ENCODE data around the gene PIGA.
"Not testable (repeated sequence)": the region's sequence is repeated elsewhere in the genome, so short reads cannot be mapped to it uniquely, and the experiment has no call there.

Gene PIGA

DNA sequence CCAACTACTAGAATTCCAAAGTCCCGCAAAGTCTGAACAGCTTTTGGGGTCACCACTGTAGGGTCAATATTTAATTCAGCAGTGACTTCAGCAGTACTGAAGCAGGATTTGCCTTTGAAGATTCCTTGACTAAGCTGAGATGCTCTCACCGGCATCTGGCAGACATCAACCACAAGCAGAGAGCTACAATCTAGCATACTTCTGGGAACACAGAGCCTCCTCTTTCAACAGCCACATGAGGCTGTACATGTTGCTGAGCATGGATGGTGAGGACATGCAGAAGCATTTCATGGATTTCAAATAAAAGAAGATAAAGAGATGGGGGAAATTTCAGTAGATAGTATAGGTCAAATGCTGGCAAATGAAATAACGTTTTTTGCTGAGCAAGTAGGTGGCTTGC is 13.3 kb downstream of the PIGA start:
- Histone ChIP-seq H3K4me3 (ENCODE audit: insufficient read depth, low read depth, low read length) (no peak overlapping the region), H3K9me3 (ENCODE audit: control insufficient read depth, low read length) (no peaks in the 10 kb centered on the region), H3K27ac (ENCODE audit: insufficient read depth, low read depth, low read length, poor library complexity, severe bottlenecking) (no peak overlapping the region), H3K4me1 (ENCODE audit: control insufficient read depth, insufficient read depth, low read length) (no peaks in the 10 kb centered on the region), H3K36me3 (ENCODE audit: control insufficient read depth, insufficient read depth, low read length) (no peaks in the 10 kb centered on the region), H3K27me3 (ENCODE audit: control insufficient read depth, insufficient read depth, low read length, poor library complexity, severe bottlenecking) (no peaks in the 10 kb centered on the region)
- WGBS, 2 experiments, result 78 to 93% methylated on average over 3 of the region's 3 CpGs

DNA sequence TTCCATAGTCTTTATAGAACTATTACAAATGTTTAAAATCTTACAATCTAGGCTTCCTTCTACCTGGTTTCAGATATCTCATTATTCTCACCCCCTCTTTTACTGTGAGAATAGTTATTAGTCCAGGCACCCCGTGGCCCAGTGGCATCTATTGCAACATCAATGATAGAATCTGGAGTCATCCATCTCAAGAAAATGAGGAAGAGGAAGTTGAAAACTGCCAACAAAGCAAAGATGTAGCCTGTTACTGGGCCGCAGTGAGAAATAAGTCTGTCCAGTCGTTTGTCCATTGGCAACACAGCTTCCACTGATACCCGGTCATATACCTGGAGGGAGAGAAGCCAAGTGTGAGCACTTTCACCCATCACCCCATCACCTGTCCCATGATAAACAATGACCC is 13.9 kb downstream of the PIGA start:
- Histone ChIP-seq H3K36me3 (ENCODE audit: control insufficient read depth, insufficient read depth, low read length) (no peaks in the 10 kb centered on the region), H3K4me3 (ENCODE audit: insufficient read depth, low read depth, low read length) (no peak overlapping the region), H3K4me1 (ENCODE audit: control insufficient read depth, insufficient read depth, low read length) (no peaks in the 10 kb centered on the region), H3K27me3 (ENCODE audit: control insufficient read depth, insufficient read depth, low read length, poor library complexity, severe bottlenecking) (no peaks in the 10 kb centered on the region), H3K9me3 (ENCODE audit: control insufficient read depth, low read length) (no peaks in the 10 kb centered on the region), H3K27ac (ENCODE audit: insufficient read depth, low read depth, low read length, poor library complexity, severe bottlenecking) (no peak overlapping the region)
- 96 to 100% methylated on average over 4 of the region's 4 CpGs for WGBS, 2 experiments

DNA sequence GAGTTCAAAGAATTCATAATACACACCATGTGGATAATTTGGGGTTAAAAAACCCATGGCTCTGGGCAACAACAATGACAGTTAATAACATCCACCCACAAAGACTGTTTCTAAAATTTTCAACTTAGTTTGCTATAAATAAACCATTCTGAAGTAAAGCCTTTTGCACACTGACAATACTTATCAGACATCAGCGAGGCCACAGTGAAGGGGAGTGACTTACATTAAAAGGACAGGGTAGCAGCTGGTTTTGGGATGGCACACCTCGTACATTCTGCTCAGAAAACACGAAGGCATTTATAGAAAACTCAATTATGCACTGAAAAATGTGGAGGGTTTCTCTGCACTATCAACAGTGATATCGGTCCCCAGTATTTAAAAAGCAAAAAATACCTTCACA is 15.0 kb downstream of the PIGA start:
- no peak overlapping the region for H3K27ac ChIP-seq (ENCODE audit: insufficient read depth, low read depth, low read length, poor library complexity, severe bottlenecking)
- H3K4me3 ChIP-seq (ENCODE audit: insufficient read depth, low read depth, low read length), result no peak overlapping the region
- H3K36me3 ChIP-seq (ENCODE audit: control insufficient read depth, insufficient read depth, low read length), result no peaks in the 10 kb centered on the region
- H3K27me3 ChIP-seq (ENCODE audit: control insufficient read depth, insufficient read depth, low read length, poor library complexity, severe bottlenecking), result no peaks in the 10 kb centered on the region
- no peaks in the 10 kb centered on the region for H3K9me3 ChIP-seq (ENCODE audit: control insufficient read depth, low read length)
- WGBS, 2 experiments, result 88 to 100% methylated on average over 3 to 4 of the region's 4 CpGs
- no peaks in the 10 kb centered on the region for H3K4me1 ChIP-seq (ENCODE audit: control insufficient read depth, insufficient read depth, low read length)

DNA sequence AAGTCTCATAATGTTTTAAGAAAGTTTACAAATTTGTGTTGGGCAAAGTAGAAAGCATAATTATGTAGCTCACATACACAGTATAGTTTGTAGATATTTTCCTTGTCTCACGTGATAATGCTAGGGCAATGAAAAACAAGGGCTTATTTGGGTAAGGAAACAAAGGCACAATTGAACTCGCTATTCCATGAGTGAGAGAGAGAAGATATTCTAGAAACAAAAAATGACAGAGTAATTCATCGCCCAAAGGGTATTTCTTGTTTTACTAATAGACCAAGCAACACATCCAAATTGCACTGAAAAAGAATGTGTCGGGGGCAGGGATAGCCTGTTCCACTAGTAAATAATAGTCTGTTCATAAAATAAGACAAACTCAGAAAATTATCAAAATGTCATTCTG is 16.2 kb downstream of the PIGA start:
- 94 to 100% methylated on average over 2 of the region's 4 CpGs for WGBS, 2 experiments
- Histone ChIP-seq H3K4me1 (ENCODE audit: control insufficient read depth, insufficient read depth, low read length) (no peaks in the 10 kb centered on the region), H3K36me3 (ENCODE audit: control insufficient read depth, insufficient read depth, low read length) (no peaks in the 10 kb centered on the region)

DNA sequence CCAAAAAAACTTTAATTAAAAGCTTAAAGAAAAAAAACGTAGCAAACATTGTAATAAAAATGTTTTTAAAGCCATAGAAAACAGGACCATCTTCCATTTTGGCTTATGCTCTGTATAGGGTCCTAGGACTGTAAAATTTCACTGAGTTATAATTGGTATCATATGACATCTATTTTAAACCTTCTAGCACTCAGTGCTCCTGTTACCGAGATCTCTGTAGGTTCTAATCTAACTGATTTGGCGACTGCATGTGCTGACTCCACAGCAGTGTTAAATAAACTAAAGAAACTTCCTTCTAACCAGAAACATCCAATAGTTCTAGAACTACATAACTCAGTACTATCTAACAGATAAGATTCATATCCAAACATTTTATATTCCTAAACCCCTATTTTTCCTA is 19.8 kb downstream of the PIGA start, which contains the start of gene ASB11:
ASB11 (minus strand) TSS at position 132 of the 400 bp plus-strand sequence; CDS start at position 97, 35 bp downstream.
- 86 to 95% methylated on average over 2 of the region's 3 CpGs for whole genome bisulfite sequencing, 2 experiments
- H3K4me3 ChIP-seq (ENCODE audit: insufficient read depth, low read depth, low read length), result no peak within 1 kb of the TSS

More for the DNA sequence above, 16.2 kb downstream of the PIGA start:
- Histone ChIP-seq H3K27ac (ENCODE audit: insufficient read depth, low read depth, low read length, poor library complexity, severe bottlenecking) (no peak overlapping the region), H3K27me3 (ENCODE audit: control insufficient read depth, insufficient read depth, low read length, poor library complexity, severe bottlenecking) (no peaks in the 10 kb centered on the region), H3K9me3 (ENCODE audit: control insufficient read depth, low read length) (no peaks in the 10 kb centered on the region), H3K4me3 (ENCODE audit: insufficient read depth, low read depth, low read length) (no peak overlapping the region)

DNA sequence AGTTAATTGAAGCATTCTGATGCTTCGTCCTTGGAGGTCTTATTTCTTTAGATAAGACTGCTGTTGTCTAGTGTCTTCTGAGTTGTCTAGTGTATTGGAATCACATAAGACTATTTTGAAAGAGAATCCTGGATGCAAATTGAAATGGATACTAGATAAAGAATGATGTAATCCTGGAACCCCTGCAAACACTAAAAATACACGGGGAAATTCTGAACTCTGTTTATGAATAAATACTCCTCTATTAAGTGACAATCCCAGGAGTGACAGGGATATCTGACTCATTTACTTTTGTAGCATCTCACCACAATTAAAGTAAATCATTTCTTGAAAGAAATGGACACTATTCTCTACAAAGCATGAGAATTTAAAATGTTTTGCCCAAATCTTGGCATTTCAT is 20.9 kb downstream of the PIGA start:
- no peaks in the 10 kb centered on the region for H3K27me3 ChIP-seq (ENCODE audit: control insufficient read depth, insufficient read depth, low read length, poor library complexity, severe bottlenecking)
- no peaks in the 10 kb centered on the region for H3K4me1 ChIP-seq (ENCODE audit: control insufficient read depth, insufficient read depth, low read length)

More for the DNA sequence above, 19.8 kb downstream of the PIGA start, which contains the start of gene ASB11:
- H3K27me3 ChIP-seq (ENCODE audit: control insufficient read depth, insufficient read depth, low read length, poor library complexity, severe bottlenecking), result no peaks in the 10 kb centered on the region
- no peaks in the 10 kb centered on the region for H3K36me3 ChIP-seq (ENCODE audit: control insufficient read depth, insufficient read depth, low read length)
- no peak within 1 kb of the TSS for H3K27ac ChIP-seq (ENCODE audit: insufficient read depth, low read depth, low read length, poor library complexity, severe bottlenecking)
- no peaks in the 10 kb centered on the region for H3K4me1 ChIP-seq (ENCODE audit: control insufficient read depth, insufficient read depth, low read length)
- H3K9me3 ChIP-seq (ENCODE audit: control insufficient read depth, low read length), result no peaks in the 10 kb centered on the region

DNA sequence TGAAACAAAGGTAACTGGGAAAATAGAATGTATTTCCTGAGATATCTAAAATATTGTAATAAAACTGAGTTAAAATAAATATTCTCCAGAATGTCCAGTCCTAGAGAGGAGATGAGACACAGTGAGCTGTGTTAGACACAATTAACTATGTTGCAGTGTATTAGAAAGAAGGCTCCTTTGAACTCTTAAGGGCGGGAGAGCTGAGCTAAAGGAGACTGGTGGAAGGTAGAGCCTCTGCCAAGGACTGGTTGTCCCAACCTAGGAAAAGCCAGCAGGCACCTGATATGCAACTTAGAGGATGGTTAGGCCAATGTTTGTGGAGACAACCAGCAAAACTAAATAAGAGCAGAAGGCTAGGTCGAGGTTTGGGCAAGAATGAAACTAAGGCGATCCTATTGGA is 24.2 kb downstream of the PIGA start:
- Histone ChIP-seq H3K27me3 (ENCODE audit: control insufficient read depth, insufficient read depth, low read length, poor library complexity, severe bottlenecking) (no peaks in the 10 kb centered on the region), H3K4me3 (ENCODE audit: insufficient read depth, low read depth, low read length) (no peak overlapping the region), H3K27ac (ENCODE audit: insufficient read depth, low read depth, low read length, poor library complexity, severe bottlenecking) (no peak overlapping the region), H3K36me3 (ENCODE audit: control insufficient read depth, insufficient read depth, low read length) (no peaks in the 10 kb centered on the region), H3K4me1 (ENCODE audit: control insufficient read depth, insufficient read depth, low read length) (no peaks in the 10 kb centered on the region), H3K9me3 (ENCODE audit: control insufficient read depth, low read length) (no peaks in the 10 kb centered on the region)
- 94 to 97% methylated on average over 3 of the region's 3 CpGs for WGBS, 2 experiments

More for the DNA sequence above, 20.9 kb downstream of the PIGA start:
- H3K27ac ChIP-seq (ENCODE audit: insufficient read depth, low read depth, low read length, poor library complexity, severe bottlenecking), result no peak overlapping the region
- no peaks in the 10 kb centered on the region for H3K36me3 ChIP-seq (ENCODE audit: control insufficient read depth, insufficient read depth, low read length)
- H3K4me3 ChIP-seq (ENCODE audit: insufficient read depth, low read depth, low read length), result no peak overlapping the region
- no peaks in the 10 kb centered on the region for H3K9me3 ChIP-seq (ENCODE audit: control insufficient read depth, low read length)
- 100% methylated on average over 1 of the region's 2 CpGs for WGBS, 2 experiments

DNA sequence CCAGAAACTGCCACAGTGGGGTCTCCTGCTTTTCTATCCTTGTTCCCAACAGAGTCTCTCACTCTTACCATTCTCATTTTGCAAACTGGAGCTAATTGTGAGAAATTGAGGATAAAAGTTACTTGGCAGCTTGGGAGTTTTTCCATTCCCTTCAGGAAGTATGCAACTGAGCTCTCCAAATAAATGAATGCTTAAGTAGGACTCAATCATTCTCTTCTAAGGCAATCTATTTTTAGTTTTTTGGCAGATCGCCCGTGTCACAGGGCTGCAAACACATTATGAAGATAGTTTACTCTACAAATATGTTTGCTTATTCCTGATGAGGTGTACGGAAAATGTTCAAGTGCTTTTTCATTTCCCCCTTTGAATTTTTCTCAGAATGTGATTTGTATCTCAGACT is 25.2 kb downstream of the PIGA start:
- Histone ChIP-seq H3K4me3 (ENCODE audit: insufficient read depth, low read depth, low read length) (no peak overlapping the region), H3K27me3 (ENCODE audit: control insufficient read depth, insufficient read depth, low read length, poor library complexity, severe bottlenecking) (no peaks in the 10 kb centered on the region), H3K27ac (ENCODE audit: insufficient read depth, low read depth, low read length, poor library complexity, severe bottlenecking) (no peak overlapping the region), H3K4me1 (ENCODE audit: control insufficient read depth, insufficient read depth, low read length) (no peaks in the 10 kb centered on the region), H3K9me3 (ENCODE audit: control insufficient read depth, low read length) (no peaks in the 10 kb centered on the region), H3K36me3 (ENCODE audit: control insufficient read depth, insufficient read depth, low read length) (no peaks in the 10 kb centered on the region)
- WGBS, 2 experiments, result 86% methylated on average over 3 of the region's 3 CpGs; no CpG with 5 or more reads in 1 of the 2 experiments

DNA sequence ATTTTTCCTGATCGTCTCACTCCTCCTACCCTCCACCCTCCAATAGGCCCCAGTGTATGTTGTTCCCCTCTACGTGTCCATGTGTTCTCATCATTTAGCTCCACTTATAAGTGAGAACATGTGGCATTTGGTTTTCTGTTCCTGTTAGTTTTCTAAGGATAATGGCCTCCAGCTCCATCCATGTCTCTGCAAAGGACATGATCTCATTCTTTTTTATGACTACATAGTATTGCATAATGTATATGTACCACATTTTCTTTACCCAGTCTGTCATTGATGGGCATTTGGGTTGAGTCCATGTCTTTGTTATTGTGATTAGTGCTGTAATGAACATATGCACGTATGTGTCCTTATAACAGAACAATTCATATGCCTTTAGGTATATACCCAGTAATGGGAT is 29.4 kb downstream of the PIGA start:
- not testable (repeated sequence) for H3K4me3 ChIP-seq (ENCODE audit: insufficient read depth, low read depth, low read length); H3K36me3 ChIP-seq (ENCODE audit: control insufficient read depth, insufficient read depth, low read length); H3K9me3 ChIP-seq (ENCODE audit: control insufficient read depth, low read length); H3K4me1 ChIP-seq (ENCODE audit: control insufficient read depth, insufficient read depth, low read length); H3K27ac ChIP-seq (ENCODE audit: insufficient read depth, low read depth, low read length, poor library complexity, severe bottlenecking); H3K27me3 ChIP-seq (ENCODE audit: control insufficient read depth, insufficient read depth, low read length, poor library complexity, severe bottlenecking)
- 73 to 90% methylated on average over 1 to 2 of the region's 3 CpGs for WGBS, 2 experiments

DNA sequence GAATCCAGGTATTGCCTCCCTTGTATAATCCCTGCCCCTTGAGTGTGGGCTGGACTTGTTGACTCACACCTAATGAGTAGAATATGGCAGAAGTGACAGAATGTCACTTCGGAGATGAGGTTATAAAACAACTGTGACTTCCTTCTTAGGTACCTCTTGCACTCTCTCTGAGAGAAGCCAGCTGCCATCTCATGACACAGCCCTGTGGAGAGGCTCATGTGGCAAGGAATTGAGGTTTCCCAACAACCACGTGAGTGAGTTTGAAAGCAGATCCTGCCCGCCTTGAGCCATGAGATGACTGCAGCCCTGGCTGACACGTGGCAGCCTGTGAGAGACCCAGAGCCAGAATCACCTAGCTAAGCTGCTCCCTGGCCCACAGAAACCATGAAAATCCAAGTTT is 33.4 kb downstream of the PIGA start:
- H3K4me3 ChIP-seq (ENCODE audit: insufficient read depth, low read depth, low read length), result no peak overlapping the region
- WGBS, 2 experiments, result 75 to 82% methylated on average over 4 of the region's 4 CpGs

More for the DNA sequence above, 33.4 kb downstream of the PIGA start:
- H3K4me1 ChIP-seq (ENCODE audit: control insufficient read depth, insufficient read depth, low read length), result no peaks in the 10 kb centered on the region
- H3K27ac ChIP-seq (ENCODE audit: insufficient read depth, low read depth, low read length, poor library complexity, severe bottlenecking), result no peak overlapping the region
- H3K9me3 ChIP-seq (ENCODE audit: control insufficient read depth, low read length), result no peaks in the 10 kb centered on the region
- H3K36me3 ChIP-seq (ENCODE audit: control insufficient read depth, insufficient read depth, low read length), result no peaks in the 10 kb centered on the region
- H3K27me3 ChIP-seq (ENCODE audit: control insufficient read depth, insufficient read depth, low read length, poor library complexity, severe bottlenecking), result no peaks in the 10 kb centered on the region

Measured in ectodermal cell (in vitro differentiated cells).